GM18951 (cell line): Measurements from ENCODE around the gene CD248.
A peak's percentile ranks its signal among the peaks of the same experiment; 100 is the strongest.
"Not testable (repeated sequence)": the region's sequence is repeated elsewhere in the genome, so short reads cannot be mapped to it uniquely, and the experiment has no call there.

Experiments used
- POLR2A ChIP-seq: IDR thresholded peaks from 4 replicates; pipeline ENCODE4 v1.6.1; 2011; ENCODE audit warnings: mild to moderate bottlenecking; ENCODE audit not compliant: insufficient read length, insufficient read depth; ENCODE audit errors: extremely low read depth
- in situ Hi-C: fragments of 300-500 bp; cut with MboI; formaldehyde crosslinking; loops from one replicate; pipeline ENCODE4 v1.12.0; 2022; ENCODE audit warnings: low sequenced_read_pairs, mixed read lengths, inconsistent platforms; ENCODE audit not compliant: unreplicated experiment

Gene CD248

DNA sequence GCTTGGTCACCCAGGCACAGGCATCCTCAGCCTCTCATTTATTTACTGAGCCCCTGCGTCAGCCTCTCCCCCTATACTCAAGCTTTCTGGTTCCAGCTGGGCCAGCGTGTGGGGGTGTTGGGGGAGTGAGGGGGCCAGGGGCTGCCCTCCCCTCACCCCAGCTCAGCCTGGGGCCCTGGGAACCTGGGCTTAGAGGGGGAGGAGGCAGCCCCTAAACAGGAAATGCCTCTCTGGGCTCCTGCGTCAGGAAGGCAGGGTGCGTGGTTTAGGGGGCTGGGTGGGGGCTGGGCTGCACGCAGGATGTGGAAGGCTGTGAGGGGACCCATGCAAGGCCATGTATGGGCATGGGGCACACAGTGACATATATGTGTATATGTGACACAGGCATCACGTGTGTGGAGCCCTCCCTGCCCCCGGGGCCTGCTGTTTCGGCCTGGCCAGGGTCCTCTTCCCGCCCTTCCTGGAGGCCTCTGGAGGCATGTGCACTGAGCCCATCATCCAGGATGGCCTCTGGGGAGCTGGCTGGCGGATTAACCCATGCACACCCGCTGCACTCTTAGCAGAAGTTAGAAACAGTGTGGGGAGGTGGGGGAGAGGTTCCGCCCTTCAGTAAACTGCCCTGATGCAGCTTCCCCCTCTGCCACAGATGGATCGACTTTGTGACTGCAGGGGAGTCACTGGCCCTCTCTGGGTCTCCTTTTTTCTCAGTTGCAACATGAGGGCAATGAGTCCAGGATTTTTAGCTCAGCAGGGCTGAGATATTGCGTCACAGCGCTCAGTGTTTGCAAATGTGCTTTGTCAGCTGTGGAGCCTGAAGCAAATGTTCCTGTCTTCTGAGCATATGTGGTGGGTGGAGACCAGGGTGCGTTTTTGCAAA, 1.1 kb upstream of the CD248 start:
- in situ Hi-C loops: no loop called here
- TF ChIP-seq POLR2A: no peak

DNA sequence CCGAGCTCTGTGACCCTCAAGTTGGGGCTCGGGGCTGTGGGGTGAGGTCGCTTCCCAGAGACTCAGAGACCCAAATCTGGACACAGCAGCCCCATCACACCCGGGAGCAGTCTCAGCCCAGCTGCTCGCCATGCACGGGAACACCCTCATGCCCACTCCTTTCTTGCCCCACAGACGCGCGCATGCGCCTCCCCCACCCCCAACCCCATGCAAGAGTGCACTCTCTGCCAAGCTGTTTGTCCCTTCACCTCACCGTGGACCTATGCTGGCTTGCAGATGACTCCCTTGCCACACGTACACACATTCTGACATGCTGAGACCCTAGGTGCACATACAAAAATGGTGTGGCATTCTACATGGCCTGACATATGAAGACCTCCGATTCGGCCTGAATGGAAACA, 478 bp upstream of the CD248 start:
- in situ Hi-C loops: no loop called here

DNA sequence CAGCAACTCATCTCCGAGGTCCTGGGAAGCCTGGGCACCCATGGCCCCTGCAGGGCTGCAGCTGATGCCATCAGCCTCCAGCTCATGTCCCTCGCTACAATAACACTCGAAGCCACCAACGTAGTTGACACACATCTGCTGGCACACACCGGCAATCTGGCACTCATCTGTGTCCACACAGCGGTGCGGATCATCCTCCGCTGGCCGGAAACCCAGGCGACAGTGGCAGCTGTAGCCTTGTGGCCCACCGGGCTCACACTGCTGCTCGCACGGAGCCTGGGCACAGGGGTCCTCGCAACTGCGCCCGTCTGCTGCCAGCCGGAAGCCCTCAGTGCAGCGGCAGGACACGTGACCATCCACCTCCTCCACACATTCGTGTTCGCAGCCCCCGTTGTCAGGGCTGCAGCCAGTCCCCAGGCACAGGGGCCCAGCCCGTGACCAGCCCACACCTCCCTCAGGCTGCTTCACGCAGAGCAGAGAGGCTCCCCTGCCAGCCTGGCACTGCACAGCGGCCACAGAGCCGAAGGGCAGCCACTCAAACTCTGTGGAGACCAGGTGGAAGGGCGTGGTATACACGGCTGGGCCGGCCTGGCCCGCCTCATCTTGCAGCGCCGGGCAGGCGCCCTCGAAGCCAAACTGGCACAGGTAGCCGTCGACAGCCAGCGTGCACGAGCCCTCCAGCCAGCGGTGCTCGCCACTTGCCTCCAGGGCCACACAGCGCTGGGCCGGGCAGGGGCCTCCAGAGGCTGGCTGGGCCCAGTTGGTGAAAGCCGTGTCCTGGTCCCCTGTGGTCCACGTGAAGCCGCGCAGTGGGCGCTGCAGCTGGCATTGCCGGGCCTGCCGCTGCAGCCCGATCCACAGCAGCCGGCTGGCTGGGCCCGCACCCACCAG, 678 bp downstream of the CD248 start:
- in situ Hi-C loops: no loop called here

More for the DNA sequence above, 478 bp upstream of the CD248 start:
- TF ChIP-seq POLR2A: no peak

DNA sequence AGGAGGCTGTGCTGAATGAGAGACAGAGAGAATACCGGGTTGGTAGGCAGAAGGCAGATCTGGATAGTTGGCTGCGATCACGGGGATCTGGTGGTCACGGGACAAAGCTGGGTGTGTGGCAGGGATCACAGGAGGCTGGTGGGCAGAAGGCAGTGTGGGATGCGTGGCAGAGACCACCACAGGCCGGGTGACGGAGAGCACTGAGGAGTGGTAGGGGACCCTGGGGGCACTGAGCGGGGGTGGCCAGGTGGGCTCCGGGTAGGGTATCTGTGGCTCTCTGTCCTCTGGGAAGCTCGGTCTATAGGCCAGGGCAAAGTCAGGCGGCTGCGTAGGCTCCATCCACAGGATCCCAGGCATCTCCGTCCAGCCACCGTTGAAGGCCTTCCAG, 1.4 kb downstream of the CD248 start:
- in situ Hi-C loops: no loop called here
- no peak for TF ChIP-seq POLR2A

More for the DNA sequence above, 678 bp downstream of the CD248 start:
- no peak for TF ChIP-seq POLR2A

DNA sequence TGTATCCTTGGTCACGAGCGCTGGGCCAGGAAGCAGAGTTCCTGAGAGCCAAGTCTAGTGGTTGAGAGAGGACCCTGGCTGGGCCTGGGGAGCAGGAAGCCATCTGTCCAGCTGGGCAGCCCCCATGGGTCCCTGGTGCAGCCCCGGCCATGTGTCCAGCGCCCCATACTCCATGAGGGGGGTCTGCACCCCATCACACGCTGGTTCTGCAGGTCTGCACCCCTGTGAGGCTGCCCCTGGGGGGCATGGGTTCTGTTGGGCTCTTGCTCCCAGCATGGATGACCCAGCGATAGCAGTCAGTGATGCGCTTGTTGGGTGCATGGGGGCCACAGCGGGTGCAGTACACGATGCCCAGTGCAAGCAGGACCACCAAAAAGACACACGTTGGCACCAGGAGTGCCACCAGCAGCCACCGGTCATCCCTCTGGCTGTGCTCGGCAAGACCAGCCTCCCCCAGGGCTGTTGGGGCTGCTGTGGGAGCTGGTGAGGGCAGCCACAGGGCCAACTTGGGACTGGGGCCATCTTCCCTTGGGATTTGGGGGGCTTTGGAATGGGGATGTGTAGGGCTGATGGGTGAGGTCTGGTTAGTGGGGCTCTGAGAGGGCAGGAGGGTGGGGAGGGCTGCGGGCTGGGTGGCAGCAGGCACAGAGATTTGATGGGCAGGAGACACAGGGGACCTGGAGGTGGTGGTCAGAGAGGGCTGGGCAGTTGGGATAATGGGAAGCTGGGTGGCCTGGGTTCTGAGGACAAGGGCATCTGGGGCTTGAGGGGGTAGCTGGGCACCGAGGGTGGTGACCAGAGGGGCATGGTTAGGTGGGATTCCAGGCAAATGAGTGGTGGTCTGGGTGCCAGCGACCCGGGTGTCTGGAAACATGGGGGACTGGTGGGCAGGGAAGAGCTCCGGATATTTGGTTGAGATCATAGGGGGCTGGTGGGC, 2.0 kb downstream of the CD248 start:
- in situ Hi-C loops: no loop called here
- no peak for TF ChIP-seq POLR2A

DNA sequence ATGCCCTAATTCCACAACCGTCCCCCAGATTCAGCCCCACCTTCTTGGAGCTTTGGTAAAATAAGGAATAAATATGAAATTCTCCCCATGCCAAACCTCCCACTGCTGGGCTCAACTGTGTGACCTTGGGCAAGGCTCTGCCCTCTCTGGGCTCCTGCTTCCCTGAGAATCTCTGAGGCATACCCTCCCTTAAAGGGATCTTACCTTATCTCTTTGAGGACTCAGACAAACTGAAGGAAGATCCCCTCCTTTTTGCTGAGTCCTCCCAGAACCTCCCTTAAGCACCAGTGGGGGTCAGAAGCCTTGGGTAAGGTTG, 2.7 kb downstream of the CD248 start:
- TF ChIP-seq POLR2A: no peak
- in situ Hi-C loops: no loop called here

DNA sequence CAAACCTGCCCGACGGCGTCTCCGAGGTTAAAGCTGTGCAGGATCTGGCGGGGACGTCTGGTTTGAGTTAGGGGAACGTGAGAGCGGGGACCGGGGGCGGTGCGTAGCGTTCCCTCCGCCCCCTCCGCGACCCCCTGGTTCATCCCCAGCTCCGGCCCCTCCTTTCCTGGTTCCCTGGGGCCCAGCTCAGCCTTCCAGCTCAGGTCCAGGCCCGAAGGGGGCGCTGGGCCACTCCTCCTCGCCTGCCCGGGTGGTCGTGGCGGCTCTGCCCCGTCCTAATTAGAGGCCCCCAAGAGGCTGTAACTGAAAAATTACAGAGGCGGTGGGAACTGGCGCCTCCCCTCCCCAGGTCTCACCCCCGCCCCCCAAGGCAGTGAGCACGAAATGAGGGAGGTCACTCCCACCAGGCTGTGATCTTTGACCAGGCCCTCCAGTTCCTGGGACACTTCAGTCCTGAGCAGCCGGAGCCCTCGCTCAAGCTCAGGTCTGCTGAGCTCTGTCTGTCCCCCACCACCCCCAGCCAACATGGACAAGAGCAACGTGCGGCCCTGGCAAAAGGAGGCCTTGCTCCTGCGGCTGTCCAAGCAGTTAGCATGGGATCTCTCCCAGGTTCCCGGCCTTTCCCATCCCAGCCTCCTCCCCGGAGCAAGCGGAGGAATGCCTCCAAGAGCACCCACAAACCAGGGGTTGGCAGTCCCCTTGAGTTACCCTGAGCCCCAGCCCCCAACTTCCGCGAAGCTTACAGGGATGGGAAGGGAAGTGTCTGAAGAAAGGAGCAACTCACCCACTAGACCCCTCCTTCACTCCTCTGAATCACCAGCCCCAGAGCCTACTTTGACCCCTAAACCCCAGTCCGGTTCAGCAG, 3.3 kb downstream of the CD248 start:
- in situ Hi-C loops: no loop called here
- no peak for TF ChIP-seq POLR2A

DNA sequence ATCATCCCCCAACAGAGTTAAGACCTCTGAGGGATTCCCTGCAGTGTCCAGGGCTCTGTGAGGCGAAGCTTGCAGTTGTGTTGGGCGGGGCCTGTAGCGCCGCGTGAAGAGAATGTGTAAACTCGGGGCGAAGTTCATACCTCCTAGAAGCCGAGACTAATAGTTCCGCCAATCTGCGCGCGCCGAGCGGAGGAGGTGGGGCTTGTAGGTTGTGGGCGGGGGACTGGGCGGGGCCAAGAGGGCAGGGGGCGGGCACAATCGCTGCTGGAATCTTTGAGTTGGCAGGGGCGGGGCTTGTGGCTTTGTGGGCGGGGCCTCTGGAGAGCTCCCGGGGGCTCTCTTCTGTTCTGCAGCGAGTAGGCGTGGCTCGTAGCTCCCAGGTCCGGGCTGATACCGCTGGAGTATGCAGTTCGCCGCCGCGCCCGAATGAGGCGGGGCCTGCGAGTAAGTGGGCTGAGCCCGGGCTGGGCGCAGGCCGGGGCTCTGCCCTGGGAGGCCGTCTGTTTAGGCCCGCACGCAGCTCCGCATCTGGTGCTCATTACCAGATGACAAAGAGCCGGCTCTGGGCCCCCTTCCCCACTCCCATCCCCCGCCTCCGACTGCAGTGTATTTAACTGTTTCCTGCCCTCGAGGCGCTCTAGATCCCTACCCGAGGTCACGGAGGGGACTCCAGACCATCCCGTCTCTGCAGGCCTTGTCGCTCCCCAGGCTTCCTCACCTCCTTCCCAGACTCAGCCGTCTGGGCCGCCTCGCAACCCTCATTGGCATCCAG, 4.1 kb downstream of the CD248 start:
- in situ Hi-C loops: no loop called here
- peak; percentile 40 for TF ChIP-seq POLR2A

DNA sequence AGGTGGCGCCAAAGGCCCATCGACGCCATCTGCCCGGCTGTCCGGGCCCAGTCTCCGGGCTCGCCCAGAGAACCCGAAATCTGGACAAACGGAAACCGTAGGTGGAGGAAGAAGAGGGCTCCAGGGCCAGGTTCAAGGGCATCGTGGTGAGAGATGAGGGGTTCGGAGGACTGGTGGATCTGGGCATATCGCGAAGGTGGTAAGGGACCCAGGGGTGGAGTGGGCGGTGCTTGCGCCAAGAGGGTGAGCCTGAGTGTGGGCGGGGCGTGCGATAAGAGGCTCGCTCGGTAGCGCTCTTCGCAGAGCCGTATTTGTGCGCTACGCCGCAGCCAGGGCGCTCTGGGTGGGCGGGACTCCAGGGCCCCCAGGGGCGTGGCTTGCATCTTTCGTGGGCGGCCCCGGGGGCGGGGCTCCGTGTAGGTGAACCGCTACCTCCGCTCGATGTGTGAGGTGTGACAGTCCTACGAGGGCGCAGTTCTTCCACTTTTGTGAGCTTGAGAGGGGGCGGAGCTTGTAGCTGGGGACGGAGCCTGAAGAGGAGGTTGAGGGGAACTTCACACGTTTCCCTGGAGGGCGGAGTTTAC, 4.8 kb downstream of the CD248 start:
- in situ Hi-C loops: no loop called here
- TF ChIP-seq POLR2A: peak; percentile 38

DNA sequence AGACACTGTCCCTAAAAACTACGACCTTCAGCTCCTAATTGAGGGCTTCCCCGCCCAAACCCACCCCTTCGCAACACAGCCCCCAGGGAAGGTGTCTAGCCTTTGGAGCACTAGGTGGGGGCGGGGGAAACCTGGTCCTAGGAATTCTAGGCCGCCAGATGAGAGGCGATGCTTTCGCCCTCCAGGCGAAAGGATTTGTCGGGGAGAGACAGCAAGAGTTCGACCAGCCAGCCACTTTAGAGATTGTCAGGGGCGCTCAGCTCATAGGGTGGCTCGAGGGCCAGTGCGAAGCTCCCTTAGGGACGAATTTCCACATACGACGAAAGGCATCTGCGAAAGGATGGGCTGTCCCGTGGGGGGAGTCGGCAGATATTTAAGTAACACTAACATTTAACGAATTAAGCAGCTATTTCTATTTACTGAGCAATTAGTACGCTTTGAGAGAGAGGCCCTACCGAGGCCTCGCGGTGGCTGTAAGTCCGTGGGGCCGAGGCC, 5.3 kb downstream of the CD248 start:
- no peak for TF ChIP-seq POLR2A
- in situ Hi-C loops: no loop called here

DNA sequence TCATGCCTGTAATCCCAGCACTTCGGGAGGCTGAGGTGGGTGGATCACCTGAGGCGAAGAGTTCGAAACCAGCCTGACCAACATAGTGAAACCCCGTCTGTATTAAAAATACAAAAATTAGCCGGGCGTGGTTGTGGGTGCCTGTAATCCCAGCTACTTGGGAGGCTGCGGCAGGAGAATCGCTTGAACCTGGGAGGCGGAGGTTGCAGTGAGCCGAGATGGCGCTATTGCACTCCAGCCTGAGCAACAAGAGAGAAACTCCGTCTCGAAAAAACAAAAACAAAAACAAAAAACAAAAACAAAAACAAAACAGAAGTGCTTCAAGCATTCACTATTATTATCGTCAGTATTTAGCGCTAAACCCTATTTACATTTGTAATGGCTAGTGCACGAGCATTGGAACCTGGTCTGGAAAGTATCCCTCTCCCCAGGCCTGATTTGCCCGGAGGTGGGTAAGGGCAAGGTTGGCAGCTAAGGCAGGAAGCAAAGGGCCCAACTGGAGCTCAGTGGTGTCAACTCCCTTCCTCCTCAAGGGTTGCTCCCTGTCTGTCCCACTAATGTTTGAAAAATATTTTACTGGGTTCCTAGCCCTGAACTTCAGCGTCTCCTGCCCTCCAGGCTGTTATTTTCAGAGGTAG, 5.9 kb downstream of the CD248 start:
- in situ Hi-C loops: not testable (repeated sequence)
